SKM-1 (cell line): ENCODE measurements around the gene FADS2.

Experiments
- DNase-seq: peaks from one replicate; lab custom pipeline; 2025; ENCODE audit not compliant: unreplicated experiment; lab: John Stamatoyannopoulos, UW

The FADS2 gene

GRCh38 chr11:61904539-61905048 is 76.5 kb downstream of the FADS2 start:
- DNase-seq = no peak

DNA sequence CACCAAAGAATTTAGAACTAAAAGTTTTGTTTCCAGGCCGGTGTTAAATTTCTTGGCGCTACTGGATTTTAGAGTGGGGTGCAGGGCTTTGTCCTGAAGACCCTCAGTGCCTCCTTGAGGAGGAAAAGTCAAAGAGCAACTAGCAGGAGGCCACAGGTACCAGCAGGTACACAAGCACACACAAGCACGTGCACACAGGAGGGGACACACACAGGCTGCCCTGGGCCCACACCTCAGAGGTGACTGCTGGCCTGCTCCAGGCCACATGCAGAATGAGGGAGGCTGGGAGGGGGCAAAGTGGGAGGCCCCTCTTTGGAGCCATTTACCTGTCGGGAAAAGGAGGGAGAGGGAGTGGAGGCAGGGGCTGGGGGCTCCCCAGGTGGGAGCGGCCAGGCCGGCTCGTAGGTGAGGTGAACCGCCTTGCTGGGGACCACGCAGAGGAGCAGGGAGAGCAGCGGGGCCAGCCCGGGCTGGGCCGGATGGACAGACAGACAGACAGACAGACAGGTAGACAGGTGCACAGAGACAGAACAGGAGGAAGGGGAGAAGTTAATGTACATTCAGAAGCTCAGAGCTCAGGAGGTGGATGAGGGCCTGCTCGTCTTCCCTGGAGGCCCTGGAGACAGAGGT is 77.1 kb downstream of the FADS2 start:
- DNase-seq = no peak

DNA sequence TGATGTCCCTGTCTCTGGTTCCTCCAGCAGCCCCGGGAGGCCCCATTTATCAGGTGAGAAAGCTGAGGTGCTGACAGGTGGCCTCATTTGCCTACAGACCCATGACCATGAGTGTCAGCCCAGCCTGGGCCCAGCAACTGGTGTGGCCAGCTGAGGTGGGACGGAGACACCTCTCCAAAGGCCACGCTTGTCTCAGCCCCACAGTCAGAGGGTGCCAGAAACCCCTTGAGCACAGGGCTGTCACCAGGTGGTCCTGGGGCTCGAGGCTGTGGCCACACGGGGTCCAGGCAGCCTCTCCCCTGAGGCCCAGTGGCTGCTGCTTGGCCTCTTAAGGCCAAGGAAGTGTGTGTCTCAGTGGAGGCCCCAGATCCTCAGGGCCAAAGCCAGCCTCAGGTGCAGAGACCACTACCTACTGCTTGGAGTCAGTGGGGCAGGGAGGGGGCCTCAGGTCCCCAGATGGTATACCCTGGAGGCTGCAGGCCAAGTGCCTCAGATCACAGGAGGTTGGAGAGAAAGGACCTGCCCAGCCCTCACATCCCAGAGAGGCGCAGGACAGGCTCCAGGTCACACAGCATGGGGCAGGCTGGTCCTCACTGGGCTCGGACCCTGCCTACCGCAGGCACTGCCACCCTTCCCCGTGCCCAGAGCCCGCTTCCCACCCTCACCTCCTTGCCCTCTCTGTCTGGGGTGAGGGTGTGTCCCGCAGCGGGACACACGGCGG is 77.9 kb downstream of the FADS2 start:
- no peak for DNase-seq

- no peak for DNase-seq
Observed at GRCh38 chr11:61906522-61906909, 78.4 kb downstream of the FADS2 start.

GRCh38 chr11:61907282-61907681 is 79.2 kb downstream of the FADS2 start:
- no peak for DNase-seq

- DNase-seq = no peak
Observed at GRCh38 chr11:61907871-61908729, 80.0 kb downstream of the FADS2 start.

DNA sequence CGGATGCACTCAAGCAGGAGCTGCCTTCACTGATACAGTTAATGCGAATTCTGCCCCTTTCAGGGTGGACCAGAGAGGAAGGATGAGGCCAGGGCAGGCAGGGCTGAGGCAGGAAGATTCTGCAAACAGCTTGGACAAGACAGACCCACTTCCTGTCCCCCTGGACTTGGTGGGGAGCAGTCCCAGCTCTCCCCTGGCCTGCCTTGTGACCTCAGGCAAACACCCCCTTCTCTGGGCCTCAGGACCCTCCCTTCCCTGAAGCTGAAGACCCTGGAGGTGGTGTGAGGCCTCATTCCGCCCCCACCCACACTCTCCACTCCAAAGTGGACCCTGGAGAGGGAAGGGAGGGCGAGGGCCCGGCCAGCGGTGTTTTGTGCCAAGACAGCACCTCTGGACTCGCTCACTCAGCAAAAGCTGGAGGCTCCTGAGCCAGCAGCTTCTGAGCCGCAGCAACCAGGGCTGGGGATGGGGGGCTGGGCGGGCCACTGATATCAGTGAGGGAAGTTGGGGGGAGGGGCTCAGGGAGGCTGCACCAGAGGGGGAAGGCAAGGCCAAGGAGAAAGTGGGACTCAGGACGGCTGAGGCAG is 80.7 kb downstream of the FADS2 start:
- no peak for DNase-seq

DNA sequence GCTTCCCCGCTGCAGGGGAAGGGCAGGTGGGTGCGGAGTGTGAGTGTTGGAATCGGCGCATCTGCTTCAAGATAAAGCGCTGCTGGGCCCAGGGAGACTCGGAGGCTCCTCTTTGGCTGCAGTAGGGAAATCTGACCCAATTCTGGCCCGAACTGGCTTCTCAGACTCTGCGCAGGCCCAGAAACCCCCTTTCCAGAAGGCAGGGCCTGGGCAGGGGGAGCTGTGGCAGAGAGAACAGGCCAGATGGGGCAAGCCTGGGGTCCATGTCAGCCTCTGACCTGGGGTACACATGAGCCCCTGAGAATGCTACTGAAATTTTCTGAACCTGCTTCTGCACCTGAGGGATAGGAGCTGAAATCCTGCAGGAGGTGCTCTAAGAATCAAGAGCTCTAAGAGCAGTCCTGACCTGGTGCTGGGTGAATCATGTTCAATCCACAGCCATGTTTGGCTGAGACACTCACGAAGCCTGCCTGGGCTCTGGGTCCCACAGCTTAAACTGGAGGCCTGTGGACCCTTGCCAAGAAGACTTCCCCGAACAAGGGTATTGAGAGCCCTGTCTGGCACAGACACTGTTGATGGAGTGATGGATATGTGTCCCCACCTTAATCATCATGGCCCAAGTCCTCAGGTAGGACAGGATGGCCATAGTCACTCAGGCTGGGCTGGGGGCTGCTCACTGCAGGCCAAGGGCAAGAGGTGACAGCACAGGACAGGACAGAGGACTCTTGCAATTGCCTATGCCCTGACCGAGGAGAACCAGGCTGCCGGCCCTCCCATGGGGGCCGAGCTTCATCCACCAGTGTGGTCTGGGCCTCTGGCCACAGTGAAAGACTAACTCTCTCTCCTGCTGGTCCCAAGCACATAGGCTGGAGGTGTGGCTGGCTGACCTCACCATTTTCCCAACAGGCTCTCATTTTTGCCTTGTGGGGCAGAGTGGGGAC is 82.4 kb downstream of the FADS2 start:
- DNase-seq = no peak

DNA sequence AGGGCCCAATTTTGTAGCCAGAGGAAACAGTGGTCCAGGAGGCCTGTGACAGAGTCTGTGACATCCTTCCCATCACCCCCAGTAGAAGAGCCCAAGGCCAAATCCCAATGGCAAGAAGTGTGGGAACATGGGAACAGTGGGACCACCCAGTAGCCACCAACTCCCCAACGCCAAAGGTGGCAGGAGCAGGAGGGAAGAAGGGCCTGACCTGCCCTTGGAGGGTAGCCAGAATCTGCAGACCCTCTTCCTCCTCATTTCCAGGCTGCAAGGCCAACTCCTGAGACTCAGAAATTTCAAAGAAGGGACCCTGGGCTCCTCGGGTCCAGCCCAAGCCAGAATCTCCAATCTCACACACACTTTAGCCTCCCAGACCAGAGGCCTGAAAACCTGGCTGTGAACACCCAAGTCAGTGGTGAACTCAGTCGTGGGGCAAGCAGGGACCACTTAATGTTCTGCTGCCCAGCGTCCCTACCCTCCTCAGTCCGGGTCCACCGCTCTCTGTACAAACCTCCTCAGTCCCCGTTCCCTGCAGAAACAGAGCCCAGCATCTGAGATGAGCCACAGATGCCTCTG is 83.1 kb downstream of the FADS2 start:
- no peak for DNase-seq

DNA sequence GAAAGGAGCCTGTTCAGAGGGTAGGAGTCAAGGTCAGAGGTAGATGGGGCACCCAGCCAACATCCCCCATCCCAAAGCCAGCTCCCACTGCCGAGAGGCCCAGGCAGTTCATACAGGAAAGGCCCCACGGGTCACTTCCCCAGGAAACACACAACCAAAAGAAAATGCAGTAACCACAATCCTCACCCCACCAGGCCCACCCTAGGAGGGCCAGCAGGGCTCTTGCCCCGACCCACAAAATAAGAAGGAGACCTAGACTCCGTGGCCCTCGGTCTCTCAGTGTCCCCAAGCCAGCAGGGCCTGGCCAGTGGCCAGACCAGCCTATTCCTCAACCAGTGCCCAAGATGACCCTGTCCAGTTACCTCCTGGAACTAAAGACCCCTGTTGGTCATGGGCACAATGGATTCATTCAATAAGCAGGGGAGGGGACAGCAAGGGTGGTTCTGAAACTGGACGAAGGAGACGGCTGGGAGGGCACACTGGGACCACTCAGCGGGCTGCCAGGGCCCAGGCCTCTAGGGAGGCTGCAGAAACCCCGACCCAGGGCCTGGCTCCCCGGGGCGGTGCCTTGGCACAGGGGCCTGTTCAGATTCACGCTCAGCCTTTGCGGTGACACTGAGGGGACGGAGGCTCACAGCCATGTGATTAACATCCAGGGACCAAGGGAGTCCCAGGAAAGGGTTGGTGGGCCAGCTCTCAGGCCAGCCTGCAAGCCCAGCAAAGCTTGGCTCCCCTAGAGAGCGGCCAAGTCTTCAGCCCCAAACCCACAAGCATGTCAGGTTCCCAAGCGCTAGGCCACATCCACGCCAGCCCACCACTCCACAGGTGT is 83.8 kb downstream of the FADS2 start:
- DNase-seq = no peak

DNA sequence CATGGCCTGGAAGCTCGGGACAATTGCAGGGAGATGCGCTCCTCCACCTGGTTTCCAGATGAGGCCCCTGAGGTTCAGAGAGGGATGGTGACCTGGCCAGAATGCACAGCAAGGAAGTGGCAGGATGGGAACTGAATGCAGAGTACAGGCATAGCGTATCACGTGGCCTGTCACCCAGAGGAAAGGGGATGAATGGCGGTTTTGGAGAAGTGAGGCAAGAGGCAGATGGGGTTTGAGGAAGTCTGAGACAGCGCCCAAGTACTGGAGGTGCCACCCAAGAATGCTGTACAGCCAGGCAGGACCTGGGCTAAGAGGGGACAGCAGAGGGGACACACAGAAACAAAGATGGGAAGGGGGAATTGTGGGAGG is 84.4 kb downstream of the FADS2 start:
- peak; percentile 90 for DNase-seq

DNA sequence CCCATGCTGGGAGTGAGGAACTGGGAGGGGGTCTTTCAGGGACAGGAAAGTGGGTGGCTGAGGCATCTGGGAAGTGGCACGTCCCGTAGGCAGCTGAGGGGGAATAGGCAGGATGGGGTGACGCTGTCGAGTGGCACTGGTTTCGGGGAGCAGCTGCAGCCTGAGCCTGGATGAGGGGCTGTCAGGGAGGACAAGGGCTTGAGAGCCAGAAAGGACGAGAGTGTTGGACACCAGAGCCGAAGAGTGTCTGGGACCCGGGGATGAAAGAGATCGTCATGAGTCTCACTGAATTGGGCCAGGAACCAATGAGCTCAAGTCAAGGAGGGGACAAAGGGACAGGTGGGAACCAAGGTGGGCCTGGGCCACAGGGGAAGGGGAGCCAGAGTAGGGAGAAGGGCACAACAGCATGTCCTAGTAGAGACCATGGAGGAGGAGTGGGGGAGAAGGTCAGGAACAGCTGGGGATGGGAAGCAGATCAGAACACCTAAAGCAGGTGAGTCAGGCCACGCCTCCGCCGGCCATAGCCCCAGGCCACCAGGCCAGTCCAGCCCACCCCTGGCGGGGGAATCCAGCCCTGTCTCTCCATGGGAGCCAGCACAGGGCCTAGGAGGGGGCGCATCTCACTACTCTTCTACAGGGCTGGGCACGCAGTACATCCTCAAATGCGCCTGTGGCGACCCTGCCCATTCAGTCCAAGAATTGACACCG is 85.0 kb downstream of the FADS2 start:
- no peak for DNase-seq

DNA sequence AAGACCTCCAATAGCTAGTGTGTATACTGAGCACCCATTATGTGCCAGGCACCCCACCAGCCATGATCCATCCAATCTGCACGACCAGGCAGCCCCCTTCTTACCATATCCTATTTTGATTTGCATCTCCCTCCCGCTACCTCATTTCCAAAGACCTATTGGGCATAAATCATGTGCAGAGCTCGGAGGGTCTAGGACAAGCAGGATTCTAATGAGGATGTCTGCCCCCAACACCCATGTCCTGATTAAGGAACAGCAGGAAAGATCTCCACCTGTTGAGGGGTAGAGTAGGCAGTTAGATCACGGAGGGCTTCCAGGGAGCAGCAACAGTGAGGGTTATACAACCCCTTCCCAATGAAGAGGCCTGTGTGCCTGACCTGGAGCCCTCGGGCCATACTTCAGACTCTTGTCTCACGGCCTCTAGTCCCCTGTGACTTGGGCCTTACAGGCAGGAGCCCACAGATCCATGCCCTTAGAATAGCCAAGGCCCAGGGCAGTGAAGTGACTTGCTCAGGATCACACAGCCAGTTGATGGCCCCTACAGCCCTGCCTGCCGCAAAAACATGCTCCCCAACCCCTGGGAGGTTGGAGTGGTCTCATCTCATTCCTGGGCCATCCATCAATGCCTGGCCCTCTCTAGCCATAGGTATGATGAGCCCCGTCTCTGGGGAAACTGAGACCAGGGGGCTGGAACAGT is 85.7 kb downstream of the FADS2 start:
- no peak for DNase-seq

DNA sequence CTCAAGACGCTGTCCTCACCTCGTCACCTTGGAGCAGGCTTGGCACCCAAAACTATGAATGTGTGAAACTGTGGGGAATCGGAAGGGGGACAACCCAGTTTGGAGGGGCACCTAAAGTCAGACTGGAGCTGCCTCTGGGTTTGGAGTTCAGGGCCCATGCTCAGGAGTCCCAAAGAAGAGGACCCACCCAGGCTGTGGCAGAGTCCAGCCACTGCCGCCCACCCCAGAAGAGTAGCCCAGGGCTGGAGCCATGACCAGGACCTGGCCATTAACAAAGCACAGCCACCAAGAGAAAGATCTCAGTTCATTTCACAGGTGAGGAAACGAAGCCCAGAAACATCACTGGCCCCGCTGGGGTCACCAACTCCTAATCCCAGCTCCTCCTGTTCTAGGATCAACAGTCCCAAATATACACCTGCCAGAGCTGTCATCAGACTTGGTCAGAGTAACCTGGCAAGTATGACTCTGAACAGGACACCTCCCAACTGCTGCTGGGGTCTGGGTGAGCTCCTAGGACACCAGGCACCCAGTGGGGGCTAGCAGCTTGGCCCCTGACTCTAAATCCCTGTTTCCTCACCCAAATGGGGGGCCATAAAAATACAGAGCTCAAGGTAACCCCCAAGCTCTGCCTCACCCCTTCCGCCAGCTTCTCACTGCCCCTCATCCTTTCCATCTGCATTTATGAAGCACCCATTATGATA is 86.5 kb downstream of the FADS2 start:
- no peak for DNase-seq

GRCh38 chr11:61916737-61917333 is 88.7 kb downstream of the FADS2 start:
- DNase-seq = no peak
